Gastrocnemius medialis (tissue), 4 donors: ENCODE data around the gene MEOX1. TPM values are rescaled to one million over a fixed set of nuclear protein-coding genes. Genes with fewer than 3 reads are reported as not detected.

Experiments used
- ATAC-seq, 2 donors: fragments of 150-250 bp; one replicate each; pipeline ENCODE4 v1.9.1; 2016
- DNase-seq, 2 donors: peaks; one replicate each; pipeline ENCODE4 v3.0.0-alpha.2; 2019
- H3K27ac ChIP-seq, 4 donors: fragments of 200-600 bp; sonication (generic); 1 replicate in 1 of 4; 2 replicates in 3 of 4; pipeline ENCODE4 v1.5.1; 2016 to 2018; ENCODE audit warnings: mild to moderate bottlenecking in 2 of 4, moderate library complexity in 1 of 4
- H3K27me3 ChIP-seq, 3 donors: fragments of 200-600 bp; sonication (generic) in 2 of 3; 1 replicate in 1 of 3; 2 replicates in 2 of 3; pipeline versions ENCODE4 v1.5.1 to v1.6.0; 2016 to 2019; ENCODE audit warnings: mild to moderate bottlenecking in 1 of 3, moderate library complexity in 1 of 3
- H3K36me3 ChIP-seq, 2 donors: fragments of 200-600 bp; sonication (generic) in 1 of 2; one replicate each; pipeline ENCODE4 v1.5.1; 2017 to 2018
- H3K4me1 ChIP-seq, 2 donors: fragments of 200-600 bp; sonication (generic) in 1 of 2; one replicate each; pipeline ENCODE4 v1.5.1; 2016 to 2017; ENCODE audit warnings: mild to moderate bottlenecking in 2 of 2
- H3K4me3 ChIP-seq, 4 donors: fragments of 200-600 bp; sonication (generic) in 3 of 4; 1 replicate in 1 of 4; 2 replicates in 3 of 4; pipeline ENCODE4 v1.5.1; 2016 to 2019; ENCODE audit warnings: mild to moderate bottlenecking in 2 of 4
- H3K9me3 ChIP-seq, 3 donors: fragments of 200-600 bp; sonication (generic) in 2 of 3; 1 replicate in 1 of 3; 2 replicates in 2 of 3; pipeline ENCODE4 v1.5.1; 2016 to 2019
- POLR2A ChIP-seq, 2 donors: fragments of 450-650 bp; IDR thresholded peaks; one replicate each; pipeline ENCODE4 v1.6.1; 2017; ENCODE audit warnings: antibody characterized with exemption in 2 of 2, mild to moderate bottlenecking in 2 of 2, moderate library complexity in 2 of 2
- in situ Hi-C, 4 donors: fragments of 200-750 bp; cut with MboI; loops; one replicate each; pipeline versions ENCODE4 v1.15.0 to v1.8.0; 2017; ENCODE audit warnings: low sequenced_read_pairs in 4 of 4
- intact Hi-C: fragments of 100-400 bp; cut with DNase I; formaldehyde crosslinking; loops from one replicate; pipeline ENCODE4 v1.15.1; 2023; ENCODE audit warnings: low total_unique reads
- total RNA-seq, 4 donors: library from RNA; depleted of rRNA; stranded (reverse); fragments of >200 nt; gene quantifications; one replicate each; pipeline versions ENCODE4 v1.1.0 to v1.2.3, GENCODE V29; 2016
- TF ChIP-seq, protein P1 (sequence below), 5 experiments: fragments of 450-650 bp in 3 of 5; fragments of 200-600 bp in 2 of 5; sonication (generic) in 2 of 5; IDR thresholded peaks in 4 of 5; conservative IDR thresholded peaks in 1 of 5; 1 replicate in 4 of 5; 2 replicates in 1 of 5; pipeline ENCODE4 v1.5.1; 2016 to 2019; ENCODE audit warnings: antibody characterized with exemption in 5 of 5, mild to moderate bottlenecking in 3 of 5, moderate library complexity in 3 of 5

MEOX1 gene
- total RNA-seq, 4 donors from 2014 or later: 4.0 to 12.2 (median 8.8) TPM

DNA sequence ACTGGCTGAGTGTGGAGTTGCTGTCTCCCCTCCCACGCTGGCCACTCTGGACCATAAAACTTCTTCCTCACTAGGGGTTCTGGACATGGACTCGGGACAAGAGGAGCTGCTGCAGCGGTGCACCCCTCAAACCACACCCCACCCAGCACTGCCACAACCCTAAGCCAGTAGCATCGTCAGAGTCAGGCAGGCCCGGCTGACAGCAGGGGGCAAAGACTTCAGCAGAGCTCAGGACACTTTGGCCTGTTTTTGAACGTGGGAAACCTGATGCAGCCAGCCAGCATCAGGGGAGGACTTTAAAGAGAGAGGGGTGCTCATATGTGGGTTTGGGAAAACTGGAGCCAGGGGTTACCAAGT is 9.6 kb downstream of the MEOX1 start:
- DNase-seq (no peak), ATAC-seq (no peak)
- in situ Hi-C loops: no loop called here
- H3K27me3 ChIP-seq: no peaks in the 10 kb centered on the region
- intact Hi-C loops: no loop called here
- peaks cover 0 to 6% of the 10 kb centered on the region in 2 donors for H3K4me1 ChIP-seq
- H3K4me3 ChIP-seq: no peak overlapping the region
- TF ChIP-seq, protein P1, sequence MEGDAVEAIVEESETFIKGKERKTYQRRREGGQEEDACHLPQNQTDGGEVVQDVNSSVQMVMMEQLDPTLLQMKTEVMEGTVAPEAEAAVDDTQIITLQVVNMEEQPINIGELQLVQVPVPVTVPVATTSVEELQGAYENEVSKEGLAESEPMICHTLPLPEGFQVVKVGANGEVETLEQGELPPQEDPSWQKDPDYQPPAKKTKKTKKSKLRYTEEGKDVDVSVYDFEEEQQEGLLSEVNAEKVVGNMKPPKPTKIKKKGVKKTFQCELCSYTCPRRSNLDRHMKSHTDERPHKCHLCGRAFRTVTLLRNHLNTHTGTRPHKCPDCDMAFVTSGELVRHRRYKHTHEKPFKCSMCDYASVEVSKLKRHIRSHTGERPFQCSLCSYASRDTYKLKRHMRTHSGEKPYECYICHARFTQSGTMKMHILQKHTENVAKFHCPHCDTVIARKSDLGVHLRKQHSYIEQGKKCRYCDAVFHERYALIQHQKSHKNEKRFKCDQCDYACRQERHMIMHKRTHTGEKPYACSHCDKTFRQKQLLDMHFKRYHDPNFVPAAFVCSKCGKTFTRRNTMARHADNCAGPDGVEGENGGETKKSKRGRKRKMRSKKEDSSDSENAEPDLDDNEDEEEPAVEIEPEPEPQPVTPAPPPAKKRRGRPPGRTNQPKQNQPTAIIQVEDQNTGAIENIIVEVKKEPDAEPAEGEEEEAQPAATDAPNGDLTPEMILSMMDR (IDR thresholded peaks at IDR 0.05 in 4 of 5, conservative IDR thresholded peaks at IDR 0.05 in 1 of 5): no peak
- TF ChIP-seq POLR2A (IDR thresholded peaks at IDR 0.05): no peak
- no peaks in the 10 kb centered on the region for H3K9me3 ChIP-seq
- H3K27ac ChIP-seq: peak overlapping the region in 1 of 4 donors; percentile 12
- H3K36me3 ChIP-seq: no peaks in the 10 kb centered on the region

- peaks cover under 1 to 4% of the 10 kb centered on the region in 2 donors for H3K4me1 ChIP-seq
- TF ChIP-seq, protein P1 (IDR thresholded peaks at IDR 0.05 in 4 of 5, conservative IDR thresholded peaks at IDR 0.05 in 1 of 5): no peak
- TF ChIP-seq POLR2A (IDR thresholded peaks at IDR 0.05): no peak
- ATAC-seq (no peak), DNase-seq (no peak)
- no peaks in the 10 kb centered on the region for H3K9me3 ChIP-seq
- peaks cover 0 to 12% (median 5%) of the 10 kb centered on the region in 3 donors for H3K27me3 ChIP-seq
- no peaks in the 10 kb centered on the region for H3K36me3 ChIP-seq
- H3K4me3 ChIP-seq: no peak overlapping the region
- peak overlapping the region in 2 of 4 donors; percentile 16 to 43 for H3K27ac ChIP-seq
- in situ Hi-C loops (no loop called here), intact Hi-C loops (no loop called here)
Measured at GRCh38 chr17:43650471-43650870, 11.3 kb downstream of the MEOX1 start.

GRCh38 chr17:43648916-43649315 is 12.8 kb downstream of the MEOX1 start:
- Histone ChIP-seq H3K27me3 (peaks cover 0 to 20% (median 8%) of the 10 kb centered on the region in 3 donors), H3K4me3 (no peak overlapping the region), H3K36me3 (no peaks in the 10 kb centered on the region), H3K27ac (peak overlapping the region in 2 of 4 donors; percentile 2 to 31), H3K4me1 (peaks cover 3 to 4% of the 10 kb centered on the region in 2 donors), H3K9me3 (no peaks in the 10 kb centered on the region)
- intact Hi-C loops (no loop called here), in situ Hi-C loops (no loop called here)
- no peak for DNase-seq
- ATAC-seq: no peak
- no peak for TF ChIP-seq POLR2A (IDR thresholded peaks at IDR 0.05)
- TF ChIP-seq, protein P1 (IDR thresholded peaks at IDR 0.05 in 4 of 5, conservative IDR thresholded peaks at IDR 0.05 in 1 of 5): no peak

DNA sequence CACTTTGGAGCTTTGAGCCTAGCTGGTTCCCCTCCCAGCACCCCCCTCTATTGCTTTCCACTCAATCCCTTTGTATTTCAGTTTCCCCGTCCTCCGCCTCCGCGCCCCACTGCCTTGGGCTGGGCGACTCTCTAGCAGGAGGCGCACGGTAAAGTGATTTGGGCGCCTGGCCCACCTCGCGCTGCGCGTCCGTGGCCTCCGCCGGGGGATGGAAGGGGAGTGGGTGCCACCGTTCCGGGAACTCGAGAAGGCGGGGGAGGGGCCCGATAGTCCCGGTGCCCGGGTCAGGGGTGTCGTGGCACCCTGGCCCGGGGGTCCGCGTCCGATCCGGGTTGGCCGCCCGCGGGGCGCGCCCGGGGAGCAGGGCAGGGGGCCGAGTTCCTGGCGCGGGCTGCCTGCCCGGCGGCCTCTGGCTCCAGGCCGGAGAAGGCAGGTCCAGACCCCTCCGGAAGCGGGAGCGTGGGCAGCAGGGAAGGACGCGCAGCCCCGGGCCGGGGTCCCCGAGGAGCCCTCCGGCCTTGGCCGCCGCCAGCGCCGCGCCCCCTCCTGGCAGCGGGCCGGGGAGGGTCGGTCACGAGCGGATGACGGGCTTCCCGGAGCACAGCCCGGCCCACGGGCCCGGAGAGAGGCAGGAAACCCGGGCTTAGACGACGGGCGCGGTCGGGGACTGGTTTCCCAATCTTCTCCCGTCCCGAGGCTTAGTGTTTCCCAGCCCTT is 15.8 kb downstream of the MEOX1 start:
- in situ Hi-C loops: no loop called here
- H3K9me3 ChIP-seq: no peaks in the 10 kb centered on the region
- H3K4me1 ChIP-seq: peaks cover 3 to 4% of the 10 kb centered on the region in 2 donors
- no peaks in the 10 kb centered on the region for H3K36me3 ChIP-seq
- H3K27ac ChIP-seq: peak overlapping the region; percentile 71 to 85 (median 78)
- H3K4me3 ChIP-seq: peak overlapping the region; percentile 44 to 59 (median 48)
- DNase-seq (peak; percentile 32 to 45), ATAC-seq (peak; percentile 57 to 75)
- peak; percentile 20 to 59 for TF ChIP-seq POLR2A (IDR thresholded peaks at IDR 0.05)
- TF ChIP-seq, protein P1 (IDR thresholded peaks at IDR 0.05 in 4 of 5, conservative IDR thresholded peaks at IDR 0.05 in 1 of 5): no peak
- H3K27me3 ChIP-seq: peaks cover 0 to 20% (median 8%) of the 10 kb centered on the region in 3 donors
- intact Hi-C loops: no loop called here
